NK-92 (cell line): ENCODE results near the gene CTXN1.
"Not testable (repeated sequence)": the region's sequence is repeated elsewhere in the genome, so short reads cannot be mapped to it uniquely, and the experiment has no call there.

Experiments
- DNase-seq: peaks from one replicate; lab custom pipeline; 2025; ENCODE audit not compliant: unreplicated experiment; lab: John Stamatoyannopoulos, UW

CTXN1 gene

DNA sequence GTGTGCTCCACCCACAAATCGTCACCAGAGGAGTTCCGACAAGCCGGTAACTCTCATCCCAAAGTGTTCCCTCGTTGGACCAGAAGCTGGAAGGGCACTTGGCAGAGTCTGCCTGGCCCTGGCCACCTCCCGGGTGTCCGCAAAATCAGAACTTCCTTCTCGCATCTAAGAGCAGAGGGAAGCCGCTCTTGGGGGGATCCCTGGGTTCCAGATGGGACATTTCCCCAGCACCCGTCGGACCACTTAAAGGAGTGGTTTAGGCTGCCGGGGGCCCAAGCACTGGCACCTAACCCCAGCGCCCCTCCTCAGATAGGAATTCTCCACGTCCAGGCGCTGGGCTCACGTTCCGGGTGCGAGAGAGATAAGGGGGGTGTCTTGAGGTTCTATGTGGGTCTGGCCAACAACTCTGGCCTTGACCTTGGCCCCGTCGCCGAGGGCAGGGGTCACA, 23.1 kb downstream of the CTXN1 start:
- DNase-seq, result no peak

DNA sequence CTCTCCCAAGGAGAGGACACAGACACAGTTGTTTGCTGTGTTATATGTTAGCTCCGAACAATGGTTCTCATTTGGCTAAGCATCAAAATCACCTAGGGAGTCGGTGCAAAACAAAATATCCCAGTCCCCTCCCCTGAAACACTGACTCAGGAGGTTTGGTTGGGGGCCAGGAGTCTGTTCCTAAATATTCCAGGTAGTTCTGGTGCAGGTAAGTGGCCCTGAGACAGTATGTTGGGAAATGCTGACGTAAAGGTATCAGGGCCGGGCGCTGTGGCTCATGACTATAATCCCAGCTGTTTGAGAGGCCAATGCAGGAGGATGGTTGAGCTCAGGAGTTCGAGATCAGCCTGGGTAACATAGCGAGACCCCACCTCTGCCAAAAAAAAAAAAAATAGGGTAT, 24.6 kb downstream of the CTXN1 start:
- no peak for DNase-seq

DNA sequence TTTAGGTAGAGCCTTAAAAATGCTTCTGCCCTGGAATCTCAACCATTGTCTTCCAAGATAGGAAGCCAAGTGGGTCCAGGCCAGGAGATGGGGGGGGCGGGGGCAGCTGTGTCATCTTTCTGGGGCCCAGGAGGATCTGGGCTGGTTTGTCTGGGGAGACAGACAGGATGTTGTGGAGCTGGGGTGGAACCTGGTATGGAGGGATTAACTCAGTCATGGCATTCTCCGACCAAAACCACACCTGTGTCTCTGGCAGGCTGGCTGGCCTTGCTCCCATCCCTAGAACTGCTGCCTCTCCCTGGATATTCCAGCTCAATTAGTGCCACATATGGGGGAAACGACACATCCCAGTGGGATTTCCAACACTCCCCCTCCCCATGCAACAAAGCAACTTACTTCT, 25.0 kb downstream of the CTXN1 start:
- no peak for DNase-seq

DNA sequence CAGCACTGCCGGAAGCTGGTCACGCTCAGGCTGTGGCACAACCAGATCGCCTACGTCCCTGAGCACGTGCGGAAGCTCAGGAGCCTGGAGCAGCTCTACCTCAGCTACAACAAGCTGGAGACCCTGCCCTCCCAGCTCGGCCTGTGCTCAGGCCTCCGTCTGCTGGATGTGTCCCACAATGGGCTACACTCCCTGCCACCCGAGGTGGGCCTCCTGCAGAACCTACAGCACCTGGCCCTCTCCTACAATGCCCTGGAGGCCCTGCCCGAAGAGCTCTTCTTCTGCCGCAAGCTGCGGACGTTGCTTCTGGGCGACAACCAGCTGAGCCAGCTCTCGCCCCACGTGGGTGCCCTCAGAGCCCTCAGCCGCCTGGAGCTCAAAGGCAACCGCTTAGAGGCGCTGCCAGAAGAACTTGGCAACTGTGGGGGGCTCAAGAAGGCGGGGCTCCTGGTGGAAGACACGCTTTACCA, 25.5 kb downstream of the CTXN1 start:
- DNase-seq, result no peak

DNA sequence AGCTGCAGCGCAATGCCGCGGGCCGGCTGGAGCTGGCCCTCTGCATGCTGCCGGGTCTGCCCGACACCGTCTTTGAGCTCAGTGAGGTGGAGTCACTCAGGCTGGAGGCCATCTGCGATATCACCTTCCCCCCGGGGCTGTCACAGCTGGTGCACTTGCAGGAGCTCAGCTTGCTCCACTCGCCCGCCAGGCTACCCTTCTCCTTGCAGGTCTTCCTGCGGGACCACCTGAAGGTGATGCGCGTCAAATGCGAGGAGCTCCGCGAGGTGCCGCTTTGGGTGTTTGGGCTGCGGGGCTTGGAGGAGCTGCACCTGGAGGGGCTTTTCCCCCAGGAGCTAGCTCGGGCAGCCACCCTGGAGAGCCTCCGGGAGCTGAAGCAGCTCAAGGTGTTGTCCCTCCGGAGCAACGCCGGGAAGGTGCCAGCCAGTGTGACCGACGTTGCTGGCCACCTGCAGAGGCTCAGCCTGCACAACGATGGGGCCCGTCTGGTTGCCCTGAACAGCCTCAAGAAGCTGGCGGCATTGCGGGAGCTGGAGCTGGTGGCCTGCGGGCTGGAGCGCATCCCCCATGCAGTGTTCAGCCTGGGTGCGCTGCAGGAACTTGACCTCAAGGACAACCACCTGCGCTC, 26.1 kb downstream of the CTXN1 start:
- DNase-seq, result no peak

DNA sequence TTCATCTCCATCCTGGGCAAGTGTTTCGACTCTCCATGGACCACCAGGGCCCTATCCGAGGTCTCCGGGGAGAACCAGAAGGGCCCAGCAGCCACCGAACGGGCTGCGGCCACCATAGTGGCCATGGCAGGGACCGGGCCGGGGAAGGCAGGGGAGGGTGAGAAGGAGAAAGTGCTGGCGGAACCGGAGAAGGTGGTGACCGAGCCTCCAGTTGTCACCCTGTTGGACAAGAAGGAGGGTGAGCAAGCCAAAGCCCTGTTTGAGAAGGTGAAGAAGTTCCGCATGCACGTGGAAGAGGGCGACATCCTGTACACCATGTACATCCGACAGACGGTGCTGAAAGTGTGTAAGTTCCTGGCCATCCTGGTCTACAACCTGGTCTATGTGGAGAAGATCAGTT, 27.0 kb downstream of the CTXN1 start:
- no peak for DNase-seq

DNA sequence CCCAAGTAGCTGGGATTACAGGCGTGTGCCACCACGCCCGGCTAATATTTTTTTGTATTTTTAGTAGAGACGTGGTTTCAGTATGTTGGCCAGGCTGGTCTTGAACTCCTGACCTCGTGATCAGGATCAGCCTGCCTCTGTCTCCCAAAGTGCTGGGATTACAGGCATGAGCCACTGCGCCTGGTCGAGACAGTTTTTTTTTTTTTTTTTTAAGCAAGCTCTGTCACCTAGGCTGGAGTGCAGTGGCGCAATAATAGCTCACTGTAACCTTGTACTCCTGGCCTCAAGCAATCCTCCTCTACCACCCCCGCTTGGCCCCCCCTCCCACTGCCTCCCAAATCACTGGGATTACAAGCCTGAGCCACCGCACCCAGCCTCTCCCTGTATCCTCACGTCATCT, 28.6 kb downstream of the CTXN1 start:
- DNase-seq, result no peak

DNA sequence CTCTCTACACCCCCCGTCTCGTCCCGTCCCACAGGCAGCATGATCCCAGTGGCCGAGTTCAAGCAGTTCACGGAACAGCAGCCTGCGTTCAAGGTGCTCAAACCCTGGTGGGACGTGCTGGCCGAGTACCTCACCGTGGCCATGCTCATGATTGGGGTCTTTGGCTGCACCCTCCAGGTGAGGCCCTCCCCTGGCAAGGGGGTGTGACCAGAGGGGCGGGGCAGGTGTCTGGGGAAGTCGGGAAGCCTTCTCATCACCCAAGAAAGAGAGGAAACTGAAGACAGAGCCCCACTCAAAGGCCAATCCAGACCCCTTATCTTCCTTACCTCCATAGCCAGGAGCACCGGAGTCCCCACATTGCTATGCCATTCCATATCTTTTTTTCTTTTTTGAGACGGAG, 30.4 kb downstream of the CTXN1 start:
- DNase-seq, result no peak

DNA sequence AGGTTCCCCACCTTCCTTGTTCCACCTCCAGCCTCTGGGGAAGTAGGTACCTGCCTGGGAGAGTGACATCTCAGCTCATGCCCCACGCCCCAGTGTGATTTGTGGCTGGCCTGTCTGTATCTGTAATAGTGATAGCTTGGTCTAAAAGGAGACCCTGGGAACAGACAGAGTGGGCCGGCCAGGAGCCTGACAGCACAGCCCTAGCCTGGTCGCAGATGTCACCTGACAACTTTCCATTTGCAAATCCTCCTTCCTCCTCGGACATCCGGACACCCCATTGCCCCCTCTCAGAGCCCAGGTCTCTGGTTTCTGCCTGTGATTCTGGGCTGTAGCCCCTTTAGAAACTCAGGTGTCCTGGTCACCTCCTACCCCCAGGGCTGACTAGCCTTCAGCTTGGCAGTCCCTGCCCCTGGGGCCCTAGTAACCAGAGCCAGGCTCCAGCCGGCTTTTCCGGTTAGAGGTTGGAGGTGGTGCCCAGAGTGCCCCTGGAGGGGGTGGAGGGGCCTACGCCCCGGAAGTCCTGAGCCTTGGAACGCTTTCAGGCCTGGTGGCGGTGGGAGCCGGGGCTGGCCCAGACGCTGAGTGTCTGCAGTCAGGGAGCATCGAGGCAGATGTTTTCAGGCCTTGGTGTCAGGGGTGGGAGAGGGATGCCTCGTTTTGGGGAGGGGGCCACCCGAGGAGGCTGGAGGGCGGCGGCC, 31.2 kb downstream of the CTXN1 start:
- no peak for DNase-seq

DNA sequence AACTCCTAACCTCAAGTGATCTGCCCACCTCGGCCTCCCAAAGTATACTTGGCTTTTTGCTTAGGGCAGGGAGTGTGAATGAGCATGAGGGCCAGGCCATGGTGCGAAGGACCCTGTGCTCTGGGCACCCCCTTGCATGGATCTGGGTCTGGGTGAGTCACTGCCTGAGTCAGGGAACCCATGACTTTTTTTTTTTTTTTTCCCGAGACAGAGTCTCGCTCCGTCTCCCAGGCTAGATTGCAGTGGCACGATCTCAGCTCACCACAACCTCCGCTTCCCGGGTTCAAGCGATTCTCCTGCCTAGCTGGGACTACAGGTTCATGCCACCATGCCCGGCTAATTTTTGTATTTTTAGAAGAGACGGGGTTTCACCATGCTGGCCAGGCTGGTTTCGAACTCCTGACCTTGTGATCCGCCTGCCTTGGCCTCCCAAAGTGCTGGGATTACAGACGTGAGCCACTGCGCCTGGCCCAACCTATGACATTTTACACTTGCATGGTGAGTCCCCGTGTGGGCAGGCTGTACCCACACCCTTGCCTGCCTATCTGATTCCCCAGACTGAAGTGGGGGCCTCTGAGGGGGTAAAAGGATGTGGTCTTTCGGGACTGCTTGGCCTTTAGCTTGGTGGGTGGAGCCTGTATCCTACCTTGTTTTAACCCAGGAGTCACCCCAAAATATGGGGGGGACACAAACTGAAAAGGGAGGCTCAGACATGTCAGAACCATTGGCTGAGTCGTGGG, 32.4 kb downstream of the CTXN1 start:
- DNase-seq, result not testable (repeated sequence)

DNA sequence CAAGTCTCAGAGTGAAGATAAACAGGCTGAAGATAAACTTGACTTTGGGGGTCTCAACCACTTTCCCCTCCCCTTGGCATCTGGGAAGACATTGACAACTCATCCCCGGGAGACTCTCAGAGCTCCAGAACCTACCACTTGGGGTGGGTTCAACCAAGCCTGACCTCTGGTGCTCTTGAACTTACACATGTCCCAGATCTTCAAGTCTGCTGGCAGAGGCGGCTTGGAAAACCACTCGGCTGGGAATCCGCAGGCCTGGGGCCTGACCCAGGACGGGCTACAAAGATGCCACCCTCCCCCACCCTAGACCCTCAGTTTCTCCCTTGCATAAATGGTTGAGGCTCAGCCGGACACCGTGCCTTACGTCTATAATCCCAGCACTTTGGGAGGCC, 37.1 kb downstream of the CTXN1 start:
- no peak for DNase-seq

DNA sequence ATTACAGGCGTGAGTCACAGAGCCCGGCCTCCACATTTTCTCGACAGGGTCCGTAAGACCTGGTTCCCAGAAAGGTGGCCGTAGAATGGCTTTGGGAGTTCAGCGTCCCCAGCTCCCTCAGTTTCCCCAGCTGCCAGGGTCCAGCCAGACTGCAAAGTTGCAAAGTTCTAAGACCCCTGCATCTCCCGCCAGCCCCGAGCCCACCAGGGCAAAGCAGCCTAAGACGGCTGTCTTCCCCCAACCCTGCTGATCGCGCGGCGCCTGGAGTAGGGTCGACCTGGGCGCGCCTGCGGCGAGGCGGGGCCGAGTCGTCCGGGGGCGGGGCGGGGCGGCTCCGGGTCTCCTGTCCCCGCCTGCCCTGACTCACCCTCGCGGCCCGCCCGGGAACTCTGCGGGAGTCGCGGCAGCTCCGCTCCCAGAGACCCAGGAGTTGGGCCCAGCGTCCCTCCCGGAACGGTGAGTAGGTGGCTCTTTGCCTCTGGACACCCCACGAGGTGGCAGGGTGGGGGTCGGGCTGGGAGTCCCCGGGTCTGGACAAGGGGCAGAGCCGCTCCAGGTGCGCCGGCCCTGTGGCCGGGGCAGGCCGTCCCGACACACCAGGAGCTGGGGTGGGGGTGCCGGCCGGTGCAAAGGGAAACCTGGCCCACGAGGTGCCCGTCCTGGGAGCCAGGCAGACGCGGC, 37.6 kb downstream of the CTXN1 start, which contains the start of gene LRRC8E:
TSS of gene LRRC8E (plus strand) at position 366 of the 681 bp plus-strand sequence. CDS start 7,094 bp downstream, outside the sequence.
- DNase-seq, result no peak

DNA sequence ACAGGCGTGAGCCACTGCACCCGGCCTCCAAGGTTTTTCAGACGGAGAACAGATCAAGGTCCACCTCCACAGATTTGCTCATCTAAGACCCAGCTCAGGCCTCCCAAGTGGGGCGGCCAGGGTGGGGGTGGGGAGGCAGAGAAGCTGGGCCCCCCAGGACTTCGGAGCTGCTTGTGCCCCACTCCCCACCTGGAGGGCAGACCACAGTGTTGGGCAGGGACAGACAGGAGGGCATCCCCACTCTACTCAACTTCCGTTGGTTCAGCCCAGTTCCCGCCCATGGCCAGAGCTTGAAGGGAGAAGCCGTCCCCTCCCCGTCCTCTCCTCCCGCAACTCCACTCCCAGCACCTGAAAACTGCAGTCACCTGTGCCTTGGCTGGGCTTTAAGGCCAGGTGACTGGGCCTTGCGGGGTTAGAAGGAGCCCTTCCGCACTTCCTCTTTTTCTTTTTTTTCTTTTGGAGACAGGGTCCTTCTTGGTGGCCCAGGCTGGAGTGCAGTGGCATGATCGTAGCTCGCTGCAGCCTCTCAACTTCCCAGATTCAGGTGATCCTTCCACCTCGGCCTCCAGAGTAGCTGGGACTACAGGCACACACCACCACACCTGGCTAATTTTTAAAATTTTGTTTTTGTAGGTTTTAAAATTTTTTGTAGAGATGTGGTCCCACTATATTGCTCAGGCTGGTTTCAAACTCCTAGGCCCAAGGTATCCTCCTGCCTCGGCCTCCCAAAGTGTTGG, 38.4 kb downstream of the CTXN1 start:
- DNase-seq, result no peak

DNA sequence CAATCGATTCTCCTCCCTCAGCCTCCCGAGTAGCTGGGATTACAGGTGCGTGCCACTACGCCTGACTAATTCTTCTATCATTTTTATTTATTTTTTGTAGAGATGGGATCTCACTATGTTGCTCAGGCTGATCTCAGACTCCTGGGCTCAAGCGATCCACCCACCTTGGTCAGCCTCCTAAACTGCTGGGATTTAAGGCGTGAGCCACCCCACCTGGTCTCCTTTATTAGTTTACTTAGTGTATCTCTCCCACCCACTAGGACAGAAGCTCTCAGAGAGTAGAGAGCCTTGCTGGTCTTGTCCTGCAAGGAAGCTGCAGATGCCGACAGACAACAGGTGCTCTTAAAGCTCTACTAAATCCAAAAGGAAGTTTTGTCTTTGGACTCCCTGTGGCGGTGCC, 40.1 kb downstream of the CTXN1 start:
- no peak for DNase-seq

DNA sequence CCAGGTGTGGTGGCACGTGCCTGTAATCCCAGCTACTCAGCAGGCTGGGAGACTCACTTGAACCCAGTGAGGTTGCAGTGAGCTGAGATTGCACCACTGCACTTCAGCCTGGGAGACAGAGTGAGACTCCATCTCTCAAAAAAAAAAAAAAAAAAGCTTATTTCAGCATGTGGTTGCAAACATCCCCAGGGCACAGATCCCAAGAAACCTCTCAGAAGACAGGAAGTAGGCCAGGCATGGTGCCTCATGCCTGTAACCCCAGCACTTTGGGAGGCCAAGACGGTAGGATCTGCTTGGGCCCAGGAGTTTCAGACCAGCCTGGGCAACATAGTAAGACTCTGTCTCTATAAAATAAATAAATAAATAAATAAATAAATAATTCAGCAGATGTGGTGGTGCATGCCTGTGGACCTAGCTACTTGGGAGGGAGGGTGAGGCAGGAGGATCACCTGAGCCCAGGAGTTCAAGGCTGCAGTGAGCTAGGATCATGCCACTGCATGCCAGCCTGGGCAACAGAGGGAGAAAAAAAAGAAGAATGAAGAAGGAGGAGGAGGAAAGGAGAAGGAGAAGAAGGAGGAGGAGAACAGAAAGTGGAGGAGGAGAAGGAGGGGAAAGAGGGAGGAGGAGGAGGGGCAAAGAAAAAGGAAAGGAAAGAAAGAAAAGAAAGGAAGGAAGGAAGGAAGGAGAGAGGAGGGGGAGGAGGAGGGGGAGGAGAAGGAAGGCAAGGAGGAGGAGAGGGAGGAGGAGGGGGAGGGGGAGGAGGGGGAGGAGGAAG, 42.0 kb downstream of the CTXN1 start:
- no peak for DNase-seq

DNA sequence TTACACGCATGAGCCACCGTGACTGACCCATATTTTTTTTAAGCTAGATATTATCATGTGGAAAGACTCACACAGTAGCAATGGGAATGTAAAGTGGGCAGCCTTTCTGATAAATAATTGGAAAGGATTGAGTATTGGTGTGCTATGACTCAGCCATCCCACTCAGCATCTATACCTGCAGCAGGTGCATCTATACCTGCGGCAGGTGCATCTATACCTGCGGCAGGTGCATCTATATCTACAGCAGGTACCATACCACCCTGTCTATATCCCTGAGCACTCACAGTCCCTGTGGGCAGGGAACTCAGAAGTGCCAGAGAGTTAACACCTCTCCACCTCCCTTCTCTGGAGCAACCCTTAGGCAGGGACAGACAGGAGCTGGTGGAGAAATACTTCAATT, 42.8 kb downstream of the CTXN1 start:
- no peak for DNase-seq

DNA sequence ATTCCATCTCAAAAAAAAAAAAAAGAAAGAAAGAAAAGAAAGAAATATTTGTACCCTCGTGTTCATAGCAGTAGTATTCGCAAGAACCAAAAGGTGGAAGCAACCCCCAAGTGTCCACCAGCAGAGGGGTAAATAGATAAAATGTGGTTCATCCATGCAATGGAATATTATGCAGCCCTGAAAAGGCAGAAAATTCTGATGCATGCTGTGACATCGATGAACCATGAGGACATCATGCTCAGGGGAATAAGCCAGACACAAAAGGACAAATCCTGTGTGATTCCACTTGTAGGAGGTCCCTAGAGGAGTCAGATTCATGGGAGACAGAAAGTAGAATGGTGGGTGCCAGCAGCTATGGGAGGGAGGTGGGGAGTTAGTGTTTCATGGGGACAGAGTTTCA, 44.0 kb downstream of the CTXN1 start:
- DNase-seq, result no peak

DNA sequence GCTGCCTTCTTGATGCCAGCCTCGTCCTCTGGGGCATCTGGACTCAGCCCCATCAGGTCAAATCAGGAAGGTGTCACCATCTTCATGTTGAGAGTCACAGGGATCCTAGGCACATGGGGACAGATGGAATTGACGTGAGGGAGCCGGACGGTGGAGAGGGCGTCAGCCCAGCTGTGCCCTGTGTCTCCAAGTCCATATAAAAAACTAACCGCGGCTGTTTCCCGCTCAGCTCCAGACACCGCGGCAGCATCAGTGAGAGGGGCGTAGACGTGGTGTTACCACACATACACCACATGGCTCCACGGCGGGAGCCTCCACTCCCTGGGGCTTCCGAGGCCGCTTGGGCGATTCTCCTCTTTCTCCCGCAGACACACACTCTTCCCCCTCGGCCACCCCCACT, 46.1 kb downstream of the CTXN1 start:
- no peak for DNase-seq

DNA sequence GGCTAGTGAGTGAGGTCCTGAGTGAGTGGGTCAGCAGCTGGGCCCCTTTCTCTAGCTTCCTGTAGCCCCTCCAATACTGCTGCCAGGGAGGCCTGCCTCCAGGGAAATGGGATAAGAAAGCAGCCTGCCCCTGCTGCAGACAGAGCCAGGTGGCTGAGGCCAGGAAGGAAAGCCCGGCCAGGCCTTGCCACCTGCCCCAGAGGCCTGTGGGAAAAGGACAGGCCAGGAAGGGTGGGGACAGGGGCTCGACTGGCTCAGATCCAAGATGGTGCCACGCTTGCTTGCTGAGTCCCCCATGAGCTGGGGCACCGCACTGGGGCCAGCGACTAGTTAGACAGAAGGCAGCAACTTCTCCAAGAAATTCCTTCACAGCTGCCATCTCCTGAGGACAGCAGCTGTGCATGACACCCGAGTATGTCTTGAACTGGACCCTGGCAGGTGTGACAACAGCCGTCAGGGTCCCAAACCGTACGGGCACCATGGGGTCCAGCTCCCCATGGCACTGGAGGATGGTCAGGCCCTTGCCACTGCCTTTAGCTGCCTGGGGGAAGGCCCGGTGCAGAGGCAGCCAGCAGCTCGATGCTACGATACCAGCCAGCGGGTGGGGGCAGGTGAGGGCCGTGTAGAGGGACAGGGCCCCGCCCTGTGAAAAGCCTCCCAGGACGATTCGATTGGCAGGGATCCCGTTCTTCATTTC, 46.7 kb downstream of the CTXN1 start:
- DNase-seq, result no peak
